Muscle layer of colon (tissue), 2 donors: ENCODE measurements around the gene RAVER1.

Experiments
- H3K27ac ChIP-seq: one replicate; pipeline ENCODE4 v1.7.0; 2013; ENCODE audit warnings: low read depth, mild to moderate bottlenecking, low read length, moderate library complexity
- H3K27me3 ChIP-seq, 2 donors: one replicate each; pipeline ENCODE4 v1.7.0; 2013; ENCODE audit warnings: low read length in 2 of 2, mild to moderate bottlenecking in 2 of 2; ENCODE audit not compliant: insufficient read depth in 2 of 2, control insufficient read depth in 1 of 2
- H3K36me3 ChIP-seq: one replicate; pipeline ENCODE4 v1.7.0; 2013; ENCODE audit warnings: mild to moderate bottlenecking, low read length; ENCODE audit not compliant: insufficient read depth
- H3K4me1 ChIP-seq: one replicate; pipeline ENCODE4 v1.7.0; 2013; ENCODE audit warnings: mild to moderate bottlenecking, low read length; ENCODE audit not compliant: insufficient read depth
- H3K4me3 ChIP-seq, 2 donors: one replicate each; pipeline ENCODE4 v1.7.0; 2013; ENCODE audit warnings: low read length in 2 of 2, low read depth in 1 of 2, mild to moderate bottlenecking in 1 of 2, moderate library complexity in 1 of 2
- H3K9ac ChIP-seq: one replicate; pipeline ENCODE4 v1.7.0; 2013; ENCODE audit warnings: low read length
- H3K9me3 ChIP-seq: one replicate; pipeline ENCODE4 v1.7.0; 2013; ENCODE audit warnings: mild to moderate bottlenecking, low read length
- donor health status: abdominal sarcoma.
- donor health status: Adenocarcinoma of cecum.

RAVER1 gene

DNA sequence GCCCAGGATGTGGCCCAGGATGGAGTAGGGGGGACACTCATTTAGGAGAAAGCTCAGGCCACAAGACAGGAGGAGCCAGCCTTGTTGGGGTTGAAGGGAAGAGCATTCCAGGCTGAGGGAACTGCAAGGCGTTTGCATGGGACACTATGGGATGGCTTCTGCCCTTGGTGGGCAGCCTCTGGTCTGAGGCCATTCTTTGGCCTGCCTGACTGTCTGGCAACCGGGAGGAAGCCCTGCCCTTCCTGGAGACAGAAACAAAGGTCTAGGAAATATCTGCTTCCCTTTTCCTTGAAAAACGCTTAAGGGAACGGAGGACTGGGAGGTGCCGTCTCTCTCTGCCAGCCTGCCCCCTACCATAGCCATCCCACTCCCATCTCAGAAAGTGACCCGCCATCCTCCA is 65.3 kb downstream of the RAVER1 start:
- Histone ChIP-seq H3K9me3 (no peaks in the 10 kb centered on the region), H3K4me1 (peaks cover 4% of the 10 kb centered on the region), H3K27ac (no peak overlapping the region), H3K36me3 (no peaks in the 10 kb centered on the region), H3K27me3 (peaks cover 7 to 19% of the 10 kb centered on the region in 2 donors), H3K4me3 (no peak overlapping the region), H3K9ac (no peak overlapping the region)

DNA sequence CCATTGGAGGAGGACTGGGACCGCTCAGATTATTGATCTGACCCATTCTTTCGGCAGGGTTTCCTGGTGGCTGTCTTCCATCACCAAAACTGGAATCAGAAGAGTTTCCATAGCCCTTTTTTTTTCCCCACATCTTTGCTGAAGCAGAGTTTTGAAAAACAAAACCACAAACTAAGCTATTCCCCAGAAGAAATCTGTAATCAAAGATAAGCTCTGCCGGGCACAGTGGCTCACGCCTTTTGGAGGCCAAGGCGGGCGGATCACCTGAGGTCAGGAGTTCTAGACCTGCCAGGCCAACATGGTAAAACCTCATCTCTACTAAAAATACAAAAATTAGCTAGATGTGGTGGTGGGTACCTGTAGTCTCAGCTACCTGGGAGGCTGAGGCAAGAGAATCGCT is 66.6 kb downstream of the RAVER1 start:
- Histone ChIP-seq H3K9me3 (no peaks in the 10 kb centered on the region), H3K9ac (no peak overlapping the region), H3K36me3 (no peaks in the 10 kb centered on the region), H3K27me3 (peaks cover 7 to 19% of the 10 kb centered on the region in 2 donors), H3K4me1 (peaks cover 4% of the 10 kb centered on the region), H3K27ac (no peak overlapping the region), H3K4me3 (no peak overlapping the region)
